ENCODE data around the gene ZNF496. TPM values are rescaled to one million over a fixed set of nuclear protein-coding genes. Genes with fewer than 3 reads are reported as not detected.

The ZNF496 gene
- total RNA-seq, 1 experiment from 2014 or later: 67.2 TPM

DNA sequence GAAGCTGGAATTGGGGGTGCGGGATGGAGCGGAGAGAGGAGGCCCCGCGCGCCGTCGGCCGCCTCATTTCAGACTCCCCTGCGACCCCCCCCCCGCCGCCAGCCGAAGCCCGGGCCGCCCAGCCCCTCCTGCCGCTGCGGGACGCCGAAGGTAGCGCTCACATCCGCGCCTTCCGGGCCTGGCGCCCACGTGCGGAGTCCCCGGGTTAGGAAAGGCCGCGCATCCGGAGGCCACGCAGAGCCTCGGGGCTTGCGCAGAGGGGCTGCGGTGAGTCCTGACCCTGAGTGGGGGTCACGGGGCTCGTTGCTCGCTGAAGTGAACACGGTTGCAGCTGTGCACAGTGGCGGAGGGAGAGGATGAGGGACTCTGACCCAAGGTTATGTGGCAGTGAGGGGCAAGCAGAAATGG is 552 bp upstream of the ZNF496 start:
- Mint-ChIP-seq H3K36me3 (ENCODE audit: insufficient read depth, unreplicated experiment) (peaks cover 45% of the 10 kb centered on the region), H3K27ac (ENCODE audit: low read depth, unreplicated experiment) (peak overlapping the region; percentile 84), H3K4me1 (ENCODE audit: insufficient read depth, unreplicated experiment) (peaks cover 39% of the 10 kb centered on the region), H3K9me3 (ENCODE audit: unreplicated experiment) (no peaks in the 10 kb centered on the region), H3K27me3 (ENCODE audit: insufficient read depth, unreplicated experiment) (no peaks in the 10 kb centered on the region), H3K4me3 (ENCODE audit: unreplicated experiment) (peak overlapping the region; percentile 93)
- ChIA-PET CTCF (interaction anchor here (0.5 to 2.3 kb wide), 9 partner anchors 9 to 331 kb away, joined by 3 to 10 read pairs (median 4); no protein-coding TSS in a partner anchor), POLR2A (interaction anchor here (0.6 to 3.3 kb wide), 32 partner anchors 8 to 1129 kb away, joined by 3 to 53 read pairs (median 4); partner anchors contain the start of genes AHCTF1 and ZNF670)
- intact Hi-C loops (cut with micrococcal nuclease): loop anchor here (1.0 to 10.0 kb wide), 4 partner anchors 122 to 425 kb away; partner anchors contain the start of genes ZNF669 and ZNF695
- DNase-seq (ENCODE audit: unreplicated experiment): peak; percentile 70
- TF ChIP-seq, protein P1, sequence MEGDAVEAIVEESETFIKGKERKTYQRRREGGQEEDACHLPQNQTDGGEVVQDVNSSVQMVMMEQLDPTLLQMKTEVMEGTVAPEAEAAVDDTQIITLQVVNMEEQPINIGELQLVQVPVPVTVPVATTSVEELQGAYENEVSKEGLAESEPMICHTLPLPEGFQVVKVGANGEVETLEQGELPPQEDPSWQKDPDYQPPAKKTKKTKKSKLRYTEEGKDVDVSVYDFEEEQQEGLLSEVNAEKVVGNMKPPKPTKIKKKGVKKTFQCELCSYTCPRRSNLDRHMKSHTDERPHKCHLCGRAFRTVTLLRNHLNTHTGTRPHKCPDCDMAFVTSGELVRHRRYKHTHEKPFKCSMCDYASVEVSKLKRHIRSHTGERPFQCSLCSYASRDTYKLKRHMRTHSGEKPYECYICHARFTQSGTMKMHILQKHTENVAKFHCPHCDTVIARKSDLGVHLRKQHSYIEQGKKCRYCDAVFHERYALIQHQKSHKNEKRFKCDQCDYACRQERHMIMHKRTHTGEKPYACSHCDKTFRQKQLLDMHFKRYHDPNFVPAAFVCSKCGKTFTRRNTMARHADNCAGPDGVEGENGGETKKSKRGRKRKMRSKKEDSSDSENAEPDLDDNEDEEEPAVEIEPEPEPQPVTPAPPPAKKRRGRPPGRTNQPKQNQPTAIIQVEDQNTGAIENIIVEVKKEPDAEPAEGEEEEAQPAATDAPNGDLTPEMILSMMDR (IDR thresholded peaks at IDR 0.05; ENCODE audit: unreplicated experiment): no peak
- BruUV-seq (replicated peaks): no TSS peak

DNA sequence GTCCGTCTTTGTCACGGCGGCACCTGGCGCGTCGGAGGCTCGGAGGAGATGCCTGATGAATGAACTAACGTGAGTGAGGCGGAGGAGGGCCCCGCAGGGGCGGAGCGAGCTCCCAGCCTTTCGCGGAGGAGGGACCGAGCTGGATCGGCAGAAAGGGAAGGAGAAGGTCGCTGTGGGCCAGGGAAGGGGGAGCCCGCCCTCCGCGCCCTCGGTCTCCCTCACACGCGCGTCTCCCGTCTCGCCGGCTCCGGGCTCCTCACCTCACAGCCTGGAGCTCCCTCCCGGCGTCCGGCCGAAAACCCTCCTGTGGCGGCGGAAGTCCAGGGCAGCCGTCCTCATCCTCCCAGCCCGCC is 519 bp downstream of the ZNF496 start:
- TF ChIP-seq, protein P1 (IDR thresholded peaks at IDR 0.05; ENCODE audit: unreplicated experiment): no peak

DNA sequence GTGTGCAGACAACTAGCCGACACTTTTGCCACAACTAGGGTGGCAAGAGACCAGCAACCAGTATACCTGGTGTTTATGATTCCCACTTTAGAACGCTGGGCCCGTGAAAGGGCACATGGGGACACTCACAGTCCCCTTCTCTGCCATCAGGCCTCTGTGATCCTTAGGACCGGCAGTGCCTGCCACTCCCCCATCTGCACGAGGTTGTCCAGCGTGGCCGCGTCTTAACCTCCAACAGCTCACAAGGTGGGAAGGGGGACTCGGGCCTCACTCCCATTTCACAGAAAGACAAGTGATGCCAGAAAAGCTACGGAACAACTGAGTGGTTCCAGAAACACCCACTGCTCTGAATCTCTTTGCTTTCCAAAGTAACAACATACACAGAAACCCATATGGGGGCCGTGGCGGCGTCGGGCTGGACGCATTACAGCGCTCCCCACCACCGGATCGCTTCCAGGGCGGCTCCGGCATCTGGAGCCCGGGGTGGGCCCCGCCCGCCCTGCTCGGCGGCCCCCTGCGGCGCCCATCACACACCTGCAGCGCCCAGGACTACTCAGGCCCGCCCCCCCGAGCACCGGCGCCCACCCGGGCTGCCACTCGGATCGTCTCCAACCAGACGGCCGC is 1.0 kb downstream of the ZNF496 start:
- TF ChIP-seq, protein P1 (IDR thresholded peaks at IDR 0.05; ENCODE audit: unreplicated experiment): no peak
- ChIA-PET CTCF (interaction anchor here (0.6 to 1.4 kb wide), 7 partner anchors 12 to 1212 kb away, joined by 3 read pairs; no protein-coding TSS in a partner anchor), POLR2A (interaction anchor here (0.6 to 3.3 kb wide), 16 partner anchors 8 to 566 kb away, joined by 3 to 53 read pairs (median 3); partner anchors contain the start of genes AHCTF1, ZNF669 and ZNF670)
- peak overlapping the region; percentile 93 for H3K4me3 Mint-ChIP-seq (ENCODE audit: unreplicated experiment)
- H3K36me3 Mint-ChIP-seq (ENCODE audit: insufficient read depth, unreplicated experiment): peaks cover 55% of the 10 kb centered on the region
- no peaks in the 10 kb centered on the region for H3K9me3 Mint-ChIP-seq (ENCODE audit: unreplicated experiment)
- peaks cover 36% of the 10 kb centered on the region for H3K4me1 Mint-ChIP-seq (ENCODE audit: insufficient read depth, unreplicated experiment)
- no peak for DNase-seq (ENCODE audit: unreplicated experiment)
- TSS peak; percentile 24 for BruUV-seq (replicated peaks)
- intact Hi-C loops (cut with micrococcal nuclease): loop anchor here (1.0 to 10.0 kb wide), 4 partner anchors 228 to 423 kb away; partner anchors contain the start of genes AHCTF1, ZNF669 and ZNF695
- peak overlapping the region; percentile 90 for H3K27ac Mint-ChIP-seq (ENCODE audit: low read depth, unreplicated experiment)
- no peaks in the 10 kb centered on the region for H3K27me3 Mint-ChIP-seq (ENCODE audit: insufficient read depth, unreplicated experiment)

More for the DNA sequence above, 519 bp downstream of the ZNF496 start:
- Mint-ChIP-seq H3K27ac (ENCODE audit: low read depth, unreplicated experiment) (peak overlapping the region; percentile 90), H3K36me3 (ENCODE audit: insufficient read depth, unreplicated experiment) (peaks cover 54% of the 10 kb centered on the region), H3K4me3 (ENCODE audit: unreplicated experiment) (peak overlapping the region; percentile 93), H3K27me3 (ENCODE audit: insufficient read depth, unreplicated experiment) (no peaks in the 10 kb centered on the region), H3K9me3 (ENCODE audit: unreplicated experiment) (no peaks in the 10 kb centered on the region), H3K4me1 (ENCODE audit: insufficient read depth, unreplicated experiment) (peaks cover 36% of the 10 kb centered on the region)
- CTCF ChIA-PET: interaction anchor here (0.6 to 1.4 kb wide), 4 partner anchors 12 to 1212 kb away, joined by 3 read pairs; no protein-coding TSS in a partner anchor
- DNase-seq (ENCODE audit: unreplicated experiment): peak; percentile 91
- POLR2A ChIA-PET: interaction anchor here (0.6 to 3.3 kb wide), 17 partner anchors 8 to 423 kb away, joined by 3 to 53 read pairs (median 4); partner anchors contain the start of genes AHCTF1, ZNF669 and ZNF670
- no TSS peak for BruUV-seq (replicated peaks)
- intact Hi-C loops (cut with micrococcal nuclease): loop anchor here (1.0 to 10.0 kb wide), 4 partner anchors 229 to 424 kb away; partner anchors contain the start of genes AHCTF1, ZNF669 and ZNF695

DNA sequence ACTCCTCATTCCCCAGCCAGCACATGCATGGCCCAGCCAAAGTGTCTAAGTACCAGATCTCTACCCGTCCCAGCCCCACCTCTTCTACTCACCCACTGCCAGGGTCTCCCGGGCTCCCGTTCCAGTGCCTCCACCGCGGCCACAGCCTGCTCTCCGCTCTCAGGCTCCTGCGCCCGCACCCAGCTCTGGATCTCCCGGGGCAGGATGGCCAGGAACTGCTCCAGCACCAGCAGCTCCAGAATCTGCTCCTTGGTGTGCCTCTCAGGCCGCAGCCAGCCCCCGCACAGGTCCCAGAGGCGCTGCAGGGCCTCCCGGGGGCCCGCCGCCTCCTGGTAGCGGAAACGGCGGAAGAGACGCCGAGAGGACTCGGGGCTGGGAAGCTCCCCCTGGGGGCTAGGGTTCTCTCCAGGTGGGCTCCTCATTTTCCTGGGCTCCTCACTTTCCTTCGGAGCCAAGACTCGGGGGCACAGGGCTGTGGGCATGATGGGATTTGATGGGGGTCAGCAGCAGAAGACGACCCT is 2.5 kb downstream of the ZNF496 start:
- H3K27ac Mint-ChIP-seq (ENCODE audit: low read depth, unreplicated experiment): no peak overlapping the region
- TF ChIP-seq, protein P1 (IDR thresholded peaks at IDR 0.05; ENCODE audit: unreplicated experiment): no peak
- intact Hi-C loops (cut with micrococcal nuclease): no loop called here
- peaks cover 22% of the 10 kb centered on the region for H3K4me1 Mint-ChIP-seq (ENCODE audit: insufficient read depth, unreplicated experiment)
- H3K36me3 Mint-ChIP-seq (ENCODE audit: insufficient read depth, unreplicated experiment): peaks cover 55% of the 10 kb centered on the region
- ChIA-PET POLR2A (interaction anchor here (0.6 to 2.2 kb wide), 3 partner anchors 152 to 422 kb away, joined by 3 to 12 read pairs (median 3); partner anchors contain the start of gene ZNF670), CTCF (interaction anchor here (0.6 to 0.7 kb wide), 2 partner anchors 253 to 422 kb away, joined by 3 read pairs; no protein-coding TSS in a partner anchor)
- H3K27me3 Mint-ChIP-seq (ENCODE audit: insufficient read depth, unreplicated experiment): no peaks in the 10 kb centered on the region
- H3K4me3 Mint-ChIP-seq (ENCODE audit: unreplicated experiment): peak overlapping the region; percentile 93
- BruUV-seq (replicated peaks): no TSS peak
- H3K9me3 Mint-ChIP-seq (ENCODE audit: unreplicated experiment): no peaks in the 10 kb centered on the region
- no peak for DNase-seq (ENCODE audit: unreplicated experiment)

Data from MCF 10A (cell line).